ENCODE results near the gene LIMS4. TPM values are rescaled to one million over a fixed set of nuclear protein-coding genes. Genes with fewer than 3 reads are reported as not detected.
"Not testable (repeated sequence)": the region's sequence is repeated elsewhere in the genome, so short reads cannot be mapped to it uniquely, and the experiment has no call there.

LIMS4 gene
- total and polyA plus RNA-seq, 4 donors = 0.54 to 3.2 (median 0.77) TPM

DNA sequence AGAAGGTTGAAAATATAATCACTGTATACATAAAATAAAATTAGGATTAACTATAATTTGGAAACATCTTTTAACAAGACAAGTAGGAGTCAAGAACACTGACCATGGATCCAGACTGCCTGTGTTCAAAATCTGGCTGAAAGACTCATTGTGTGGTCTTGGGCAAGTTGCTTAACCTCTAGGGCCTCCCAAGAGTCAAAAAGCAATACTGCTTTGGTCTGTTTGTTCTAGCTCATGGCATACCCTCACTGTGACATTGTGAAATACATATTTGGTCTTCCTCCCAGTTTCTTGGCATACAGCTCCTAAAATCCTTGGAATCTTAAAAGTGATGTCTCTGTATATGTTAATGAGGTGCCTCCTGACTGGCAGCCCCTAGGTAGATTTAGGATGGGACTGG is 12.3 kb downstream of the LIMS4 start:
- not testable (repeated sequence) for H3K27ac ChIP-seq (ENCODE audit: low read depth in 1 of 2, low read length in 1 of 2); DNase-seq; H3K4me3 ChIP-seq; ATAC-seq (ENCODE audit: insufficient read depth, low FRiP score); H3K4me1 ChIP-seq (ENCODE audit: control insufficient read depth in 5 of 5, insufficient read depth in 5 of 5, low read length in 5 of 5); H3K9ac ChIP-seq (ENCODE audit: insufficient read depth in 1 of 2, low read length in 2 of 2); H3K9me3 ChIP-seq (ENCODE audit: control insufficient read depth in 4 of 4, insufficient read depth in 3 of 4, low read length in 3 of 4); H3K27me3 ChIP-seq (ENCODE audit: control insufficient read depth in 3 of 3, insufficient read depth in 3 of 3, low read length in 2 of 3); H3K36me3 ChIP-seq (ENCODE audit: control insufficient read depth in 4 of 4, insufficient read depth in 4 of 4, low read length in 4 of 4)

DNA sequence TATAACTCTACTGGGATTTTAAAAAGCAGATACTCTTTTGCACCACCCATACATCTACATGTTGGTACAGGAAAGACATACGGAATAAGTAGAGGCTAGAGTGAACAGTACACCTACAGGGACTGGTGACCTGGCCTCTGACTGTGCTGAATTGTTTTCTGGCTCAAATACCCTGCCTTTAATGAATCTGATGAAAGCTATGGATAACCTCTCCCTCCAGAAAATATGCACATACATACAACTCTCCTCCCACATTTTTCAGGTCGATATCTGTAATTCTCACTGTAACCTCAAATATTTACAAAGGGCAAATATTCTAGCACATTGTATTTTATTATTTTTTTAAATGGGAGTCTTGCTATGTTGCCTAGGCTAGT is 15.4 kb downstream of the LIMS4 start:
- 91% methylated on average over 1 of the region's 2 CpGs; no CpG with 5 or more reads in 1 of the 2 donors for WGBS, 2 donors
- H3K4me3 ChIP-seq; ATAC-seq (ENCODE audit: insufficient read depth, low FRiP score); H3K27me3 ChIP-seq (ENCODE audit: control insufficient read depth in 3 of 3, insufficient read depth in 3 of 3, low read length in 2 of 3); DNase-seq; H3K36me3 ChIP-seq (ENCODE audit: control insufficient read depth in 4 of 4, insufficient read depth in 4 of 4, low read length in 4 of 4); H3K9ac ChIP-seq (ENCODE audit: insufficient read depth in 1 of 2, low read length in 2 of 2); H3K9me3 ChIP-seq (ENCODE audit: control insufficient read depth in 4 of 4, insufficient read depth in 3 of 4, low read length in 3 of 4); H3K4me1 ChIP-seq (ENCODE audit: control insufficient read depth in 5 of 5, insufficient read depth in 5 of 5, low read length in 5 of 5); H3K27ac ChIP-seq (ENCODE audit: low read depth in 1 of 2, low read length in 1 of 2): not testable (repeated sequence)

DNA sequence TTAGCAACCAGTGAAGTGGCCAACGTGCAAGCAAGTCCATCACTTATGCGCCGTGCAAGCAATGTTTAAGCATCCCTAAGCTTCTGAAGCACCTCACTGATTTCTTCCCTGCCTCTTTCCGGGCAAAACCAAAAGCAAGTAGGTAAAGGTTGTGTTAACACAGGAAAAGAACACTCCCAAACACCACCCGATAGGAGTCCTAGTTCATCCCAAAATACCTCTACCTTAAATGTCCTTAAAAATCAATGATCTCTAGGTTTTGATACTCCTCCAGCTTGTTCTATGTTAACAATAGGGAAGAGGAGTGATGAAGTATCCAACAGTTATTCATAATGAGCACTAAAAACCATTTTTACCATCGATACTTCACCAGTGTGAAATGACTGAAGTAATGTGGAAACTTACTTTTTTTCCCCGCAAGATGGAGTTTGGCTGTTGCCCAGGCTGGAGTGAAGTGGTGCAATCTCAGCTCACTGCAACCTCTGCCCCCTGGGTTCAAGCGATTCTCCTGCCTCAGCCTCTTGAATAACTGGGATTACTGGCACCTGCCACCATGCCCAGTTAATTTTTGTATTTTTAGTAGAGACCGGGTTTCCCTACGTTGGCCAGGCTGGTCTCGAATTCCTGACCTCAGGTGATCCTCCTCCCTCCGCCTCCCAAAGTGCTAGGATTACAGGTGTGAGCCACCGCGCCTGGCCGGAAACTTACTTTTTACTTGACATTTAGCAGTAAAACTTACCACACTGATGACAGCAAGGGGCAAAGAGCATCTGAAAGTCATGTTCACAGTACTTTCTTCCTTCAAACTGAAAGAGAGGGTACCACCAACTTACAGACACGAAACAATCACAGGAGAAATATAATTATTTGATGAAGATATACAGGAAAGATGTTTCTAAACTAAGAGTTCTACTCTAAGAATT is 16.1 kb downstream of the LIMS4 start:
- H3K27me3 ChIP-seq (ENCODE audit: control insufficient read depth in 3 of 3, insufficient read depth in 3 of 3, low read length in 2 of 3); H3K4me3 ChIP-seq; H3K9me3 ChIP-seq (ENCODE audit: control insufficient read depth in 4 of 4, insufficient read depth in 3 of 4, low read length in 3 of 4); H3K36me3 ChIP-seq (ENCODE audit: control insufficient read depth in 4 of 4, insufficient read depth in 4 of 4, low read length in 4 of 4); ATAC-seq (ENCODE audit: insufficient read depth, low FRiP score); H3K9ac ChIP-seq (ENCODE audit: insufficient read depth in 1 of 2, low read length in 2 of 2); H3K4me1 ChIP-seq (ENCODE audit: control insufficient read depth in 5 of 5, insufficient read depth in 5 of 5, low read length in 5 of 5); DNase-seq; H3K27ac ChIP-seq (ENCODE audit: low read depth in 1 of 2, low read length in 1 of 2): not testable (repeated sequence)
- WGBS, 2 donors = 100% methylated on average over 1 of the region's 16 CpGs

DNA sequence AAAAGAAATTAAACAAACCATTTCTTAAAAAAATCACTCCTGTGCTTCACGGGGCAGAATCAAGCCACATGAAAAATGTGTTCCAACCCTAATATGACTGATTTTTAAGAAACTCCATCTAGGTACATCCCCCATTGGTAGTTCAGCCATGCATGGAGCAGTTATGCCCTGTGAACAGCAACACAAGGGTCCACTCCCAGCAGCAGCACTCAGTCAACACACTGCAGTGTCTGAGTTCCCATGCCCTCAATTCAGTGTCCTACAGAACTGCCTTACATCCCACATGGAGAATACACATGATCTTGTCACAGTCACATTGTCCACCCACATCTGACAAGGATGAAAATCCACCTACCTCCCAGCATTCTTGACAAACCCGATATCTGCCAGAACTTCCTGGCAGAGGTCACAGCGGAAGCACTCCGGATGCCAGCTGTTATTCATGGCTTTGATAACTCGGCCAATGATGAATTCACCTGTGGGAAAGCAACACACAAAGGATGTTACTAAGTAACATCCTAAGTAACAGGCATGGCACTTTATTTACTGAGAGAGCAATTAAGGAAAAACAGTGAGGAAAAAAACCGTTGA is 17.4 kb downstream of the LIMS4 start:
- DNase-seq; H3K4me1 ChIP-seq (ENCODE audit: control insufficient read depth in 5 of 5, insufficient read depth in 5 of 5, low read length in 5 of 5); ATAC-seq (ENCODE audit: insufficient read depth, low FRiP score); H3K9ac ChIP-seq (ENCODE audit: insufficient read depth in 1 of 2, low read length in 2 of 2); H3K27ac ChIP-seq (ENCODE audit: low read depth in 1 of 2, low read length in 1 of 2); H3K9me3 ChIP-seq (ENCODE audit: control insufficient read depth in 4 of 4, insufficient read depth in 3 of 4, low read length in 3 of 4); H3K36me3 ChIP-seq (ENCODE audit: control insufficient read depth in 4 of 4, insufficient read depth in 4 of 4, low read length in 4 of 4); H3K27me3 ChIP-seq (ENCODE audit: control insufficient read depth in 3 of 3, insufficient read depth in 3 of 3, low read length in 2 of 3); H3K4me3 ChIP-seq: not testable (repeated sequence)
- no CpG with 5 or more reads among the region's 6 CpGs for WGBS, 2 donors

DNA sequence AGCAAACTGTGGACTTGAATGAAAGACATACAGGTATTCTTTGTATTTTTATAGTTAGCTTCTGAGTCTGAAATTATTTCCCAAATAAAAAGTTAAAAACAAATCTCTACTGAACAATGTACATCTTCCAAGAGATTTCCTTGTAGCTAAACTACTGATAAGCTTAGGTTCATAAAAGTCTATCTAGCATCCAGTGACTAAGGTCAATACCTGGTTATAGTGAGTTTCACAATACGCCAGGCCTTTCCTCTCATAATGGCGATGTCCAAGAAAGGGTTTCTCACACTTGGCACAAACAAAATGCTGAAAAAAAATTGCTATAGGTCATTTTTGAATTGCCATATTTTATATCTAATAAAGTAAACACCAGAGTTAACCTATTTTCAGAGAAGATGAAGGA is 21.7 kb downstream of the LIMS4 start:
- ATAC-seq (ENCODE audit: insufficient read depth, low FRiP score) = not testable (repeated sequence)

DNA sequence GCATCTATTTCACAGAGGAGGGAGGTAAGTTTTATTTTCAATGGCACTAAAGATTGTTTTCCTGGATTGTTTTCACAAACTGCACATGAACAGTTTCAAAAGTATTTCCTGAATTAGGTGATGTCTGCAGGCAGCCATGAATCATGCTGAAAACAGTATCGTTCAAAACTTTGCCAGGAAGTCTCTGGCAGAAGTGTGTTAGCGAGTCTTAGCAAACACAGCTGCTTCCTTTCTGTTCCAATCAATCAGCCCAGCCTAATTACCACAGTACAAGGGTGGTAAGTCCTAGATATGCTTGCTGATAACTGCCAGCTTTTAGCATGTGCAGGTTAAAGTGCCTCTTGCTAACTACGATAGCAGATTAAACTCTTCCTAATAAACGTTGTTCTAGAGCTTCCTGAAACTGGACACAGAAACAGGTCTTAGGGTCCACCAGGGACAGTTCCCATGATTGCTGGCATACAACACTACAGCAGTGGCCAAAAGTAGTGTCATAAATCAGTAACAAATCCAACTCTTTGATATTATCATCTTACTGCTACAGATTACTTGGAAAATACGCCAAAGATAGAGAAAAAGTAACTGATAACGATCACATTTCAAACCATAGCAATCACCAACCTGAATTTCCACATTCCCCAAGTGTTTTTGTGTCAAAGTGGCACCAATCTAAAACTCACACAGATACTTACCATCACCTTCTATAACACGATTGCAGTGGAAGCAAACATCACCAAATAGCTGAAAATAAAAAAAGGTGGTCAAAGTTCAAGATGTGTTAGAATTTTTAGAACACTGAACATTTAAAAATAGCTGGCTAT is 23.3 kb downstream of the LIMS4 start:
- peak; percentile 78 for ATAC-seq (ENCODE audit: insufficient read depth, low FRiP score)
- WGBS, 2 donors = no CpG with 5 or more reads among the region's 7 CpGs
- not testable (repeated sequence) for H3K9ac ChIP-seq (ENCODE audit: insufficient read depth in 1 of 2, low read length in 2 of 2); H3K4me1 ChIP-seq (ENCODE audit: control insufficient read depth in 5 of 5, insufficient read depth in 5 of 5, low read length in 5 of 5); H3K4me3 ChIP-seq; H3K36me3 ChIP-seq (ENCODE audit: control insufficient read depth in 4 of 4, insufficient read depth in 4 of 4, low read length in 4 of 4); H3K27me3 ChIP-seq (ENCODE audit: control insufficient read depth in 3 of 3, insufficient read depth in 3 of 3, low read length in 2 of 3); DNase-seq; H3K27ac ChIP-seq (ENCODE audit: low read depth in 1 of 2, low read length in 1 of 2); H3K9me3 ChIP-seq (ENCODE audit: control insufficient read depth in 4 of 4, insufficient read depth in 3 of 4, low read length in 3 of 4)

More for the DNA sequence above, 21.7 kb downstream of the LIMS4 start:
- H3K4me3 ChIP-seq; H3K36me3 ChIP-seq (ENCODE audit: control insufficient read depth in 4 of 4, insufficient read depth in 4 of 4, low read length in 4 of 4); H3K9ac ChIP-seq (ENCODE audit: insufficient read depth in 1 of 2, low read length in 2 of 2); H3K4me1 ChIP-seq (ENCODE audit: control insufficient read depth in 5 of 5, insufficient read depth in 5 of 5, low read length in 5 of 5); H3K9me3 ChIP-seq (ENCODE audit: control insufficient read depth in 4 of 4, insufficient read depth in 3 of 4, low read length in 3 of 4); DNase-seq; H3K27me3 ChIP-seq (ENCODE audit: control insufficient read depth in 3 of 3, insufficient read depth in 3 of 3, low read length in 2 of 3); H3K27ac ChIP-seq (ENCODE audit: low read depth in 1 of 2, low read length in 1 of 2): not testable (repeated sequence)
- no CpG with 5 or more reads among the region's 2 CpGs for WGBS, 2 donors

DNA sequence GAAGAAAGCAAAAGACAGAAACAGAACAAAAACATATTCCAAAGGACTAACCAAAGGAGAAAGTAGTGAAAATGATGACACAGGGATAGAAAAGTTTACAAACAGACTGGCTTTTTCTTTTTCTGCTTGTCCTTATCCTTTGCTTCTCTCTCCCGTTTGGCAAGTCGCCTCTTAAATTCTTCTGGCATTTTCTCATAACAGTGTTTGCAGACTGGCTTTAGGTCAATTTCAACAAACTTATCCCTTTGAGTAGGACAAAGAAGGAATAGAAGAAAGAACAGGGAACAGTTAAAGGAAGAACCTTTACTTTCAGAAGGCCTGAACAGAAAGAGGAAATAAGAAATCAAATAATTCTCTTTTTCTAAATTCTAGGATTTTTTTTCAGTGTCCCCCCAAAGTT is 26.0 kb downstream of the LIMS4 start:
- not testable (repeated sequence) for DNase-seq

More for the DNA sequence above, 26.0 kb downstream of the LIMS4 start:
- not testable (repeated sequence) for H3K9me3 ChIP-seq (ENCODE audit: control insufficient read depth in 4 of 4, insufficient read depth in 3 of 4, low read length in 3 of 4); H3K27me3 ChIP-seq (ENCODE audit: control insufficient read depth in 3 of 3, insufficient read depth in 3 of 3, low read length in 2 of 3); H3K4me3 ChIP-seq; H3K36me3 ChIP-seq (ENCODE audit: control insufficient read depth in 4 of 4, insufficient read depth in 4 of 4, low read length in 4 of 4); H3K9ac ChIP-seq (ENCODE audit: insufficient read depth in 1 of 2, low read length in 2 of 2); ATAC-seq (ENCODE audit: insufficient read depth, low FRiP score); H3K4me1 ChIP-seq (ENCODE audit: control insufficient read depth in 5 of 5, insufficient read depth in 5 of 5, low read length in 5 of 5); H3K27ac ChIP-seq (ENCODE audit: low read depth in 1 of 2, low read length in 1 of 2)
- no CpG with 5 or more reads among the region's 2 CpGs for WGBS, 2 donors

Measured in lung (tissue), 10 donors.